HEK293 (cell line): Measurements from ENCODE around the gene APLP2.

Source experiments
- CTCF ChIP-seq: fragments of 450-650 bp; formaldehyde crosslinking; IDR thresholded peaks from 2 replicates; pipeline ENCODE4 v1.5.1; 2016; ENCODE audit warnings: missing biosample characterization, missing genetic modification characterization
- GFI1B ChIP-seq: fragments of 450-650 bp; formaldehyde crosslinking; IDR thresholded peaks from 2 replicates; pipeline ENCODE4 v1.5.1; 2016; ENCODE audit warnings: missing biosample characterization, missing genetic modification characterization
- PRDM4 ChIP-seq: fragments of 450-650 bp; formaldehyde crosslinking; IDR thresholded peaks from 2 replicates; pipeline ENCODE4 v1.5.1; 2017; ENCODE audit warnings: missing biosample characterization, missing genetic modification characterization
- REST ChIP-seq: fragments of 450-650 bp; formaldehyde crosslinking; IDR thresholded peaks from 2 replicates; pipeline ENCODE4 v1.5.1; 2016; ENCODE audit warnings: missing biosample characterization, missing genetic modification characterization
- ZNF138 ChIP-seq: fragments of 450-650 bp; formaldehyde crosslinking; IDR thresholded peaks from 2 replicates; pipeline ENCODE4 v1.5.1; 2016; ENCODE audit warnings: missing biosample characterization, missing genetic modification characterization, borderline replicate concordance
- ZNF24 ChIP-seq: fragments of 450-650 bp; formaldehyde crosslinking; IDR thresholded peaks from 2 replicates; pipeline ENCODE4 v1.5.1; 2016; ENCODE audit warnings: missing biosample characterization, missing genetic modification characterization
- ZNF335 ChIP-seq: fragments of 450-650 bp; formaldehyde crosslinking; conservative IDR thresholded peaks from 2 replicates; pipeline ENCODE4 v1.5.1; 2016; ENCODE audit warnings: missing biosample characterization, missing genetic modification characterization
- ZNF518A ChIP-seq: fragments of 450-650 bp; formaldehyde crosslinking; conservative IDR thresholded peaks from 2 replicates; pipeline ENCODE4 v1.5.1; 2016; ENCODE audit warnings: low read depth, missing biosample characterization, missing genetic modification characterization
- ZNF768 ChIP-seq: fragments of 450-650 bp; formaldehyde crosslinking; IDR thresholded peaks from 2 replicates; pipeline ENCODE4 v1.5.1; 2018; ENCODE audit warnings: missing biosample characterization, mild to moderate bottlenecking, missing genetic modification characterization

- no peak for TF ChIP-seq CTCF (tag by site-specific recombination)
- no peak for TF ChIP-seq ZNF335 (tag by site-specific recombination)
- no peak for TF ChIP-seq ZNF24 (tag by site-specific recombination)
- TF ChIP-seq PRDM4 = no peak
- no peak for TF ChIP-seq REST (tag by site-specific recombination)
- no peak for TF ChIP-seq ZNF138
- TF ChIP-seq GFI1B = no peak
- no peak for TF ChIP-seq ZNF768 (tag by site-specific recombination)
- no peak for TF ChIP-seq ZNF518A
Observed at GRCh38 chr11:130068546-130068985, 1.1 kb upstream of the APLP2 start.
